COLO829 (cell line): ENCODE measurements around the gene USP30.

ENCODE experiments used
- DNase-seq: peaks from one replicate; pipeline ENCODE4 v3.0.0; 2012; ENCODE audit warnings: low spot score

The USP30 gene

GRCh38 chr12:109126784-109127183, 74.4 kb downstream of the USP30 start:
- DNase-seq, result no peak

GRCh38 chr12:109127533-109128242, 75.3 kb downstream of the USP30 start:
- no peak for DNase-seq

- no peak for DNase-seq
Measured at GRCh38 chr12:109130297-109131153, 78.1 kb downstream of the USP30 start.

- no peak for DNase-seq
Measured at GRCh38 chr12:109131154-109132050, 79.0 kb downstream of the USP30 start.

- peak; percentile 75 for DNase-seq
Measured at GRCh38 chr12:109134186-109134917, 82.0 kb downstream of the USP30 start.

GRCh38 chr12:109137055-109137454, 84.7 kb downstream of the USP30 start:
- no peak for DNase-seq
